A549 (cell line): ENCODE measurements around the gene SLC4A4. TPM values are rescaled to one million over a fixed set of nuclear protein-coding genes. Genes with fewer than 3 reads are reported as not detected.

ENCODE experiments used
- ATAC-seq, 2 experiments: fragments of 200-7000 bp in 1 of 2; fragments of >200 bp in 1 of 2; cut with Nextera tagmentation in 1 of 2; cut with Tn5 transposase in 1 of 2; 3 replicates each; pipeline versions ENCODE4 v1.8.0 to v1.9.1; 2018 to 2020; ENCODE audit warnings: mild to moderate bottlenecking in 1 of 2, moderate library complexity in 1 of 2
- CTCF ChIA-PET: fragments of 300-600 bp; sonication (Branson Sonifier 250); formaldehyde crosslinking; extraction: SDS; loops from one replicate; lab custom pipeline; 2021; ENCODE audit warnings: antibody characterized with exemption, inconsistent platforms; lab: Yijun Ruan, JAX
- POLR2A ChIA-PET: fragments of 350-600 bp; formaldehyde crosslinking; extraction: SDS; loops from one replicate; lab custom pipeline; 2021; ENCODE audit warnings: antibody characterized with exemption, inconsistent platforms; lab: Yijun Ruan, JAX
- DNase-seq, 2 experiments: peaks; one replicate each; pipeline versions ENCODE4 v3.0.0 to v3.0.0-alpha.2; 2011 to 2016; ENCODE audit warnings: low read depth in 1 of 2, low spot score in 1 of 2
- FAIRE-seq: peaks from 2 replicates; lab custom pipeline; 2011; peaks lifted over from hg19 to GRCh38; lab: Jason Lieb, UNC
- H3K27ac ChIP-seq, 2 experiments: fragments of >200 bp; sonication (Bioruptor Twin); formaldehyde crosslinking; 3 replicates each; pipeline ENCODE4 v1.5.1; 2016 to 2017
- H3K4me1 ChIP-seq: fragments of >200 bp; sonication (Bioruptor Twin); formaldehyde crosslinking; 3 replicates; pipeline ENCODE4 v1.6.1; 2016
- H3K4me2 ChIP-seq: fragments of >200 bp; sonication (Bioruptor Twin); formaldehyde crosslinking; 3 replicates; pipeline ENCODE4 v1.6.1; 2016
- H3K4me3 ChIP-seq: fragments of >200 bp; sonication (Bioruptor Twin); formaldehyde crosslinking; 3 replicates; pipeline ENCODE4 v1.5.1; 2016
- H3K9me3 ChIP-seq: fragments of >200 bp; sonication (Bioruptor Twin); formaldehyde crosslinking; 3 replicates; pipeline ENCODE4 v1.6.1; 2016
- BCL3 ChIP-seq: fragments of >200 bp; sonication (Bioruptor Twin); formaldehyde crosslinking; IDR thresholded peaks from 3 replicates; pipeline ENCODE4 v1.6.1; 2016
- BHLHE40 ChIP-seq: IDR thresholded peaks from 2 replicates; pipeline ENCODE4 v1.6.1; 2012; ENCODE audit warnings: low read depth, low read length, inconsistent platforms
- CBX8 ChIP-seq: fragments of 200-600 bp; sonication (generic); IDR thresholded peaks from 2 replicates; pipeline ENCODE4 v1.6.1; 2016
- CEBPB ChIP-seq, 2 experiments: fragments of >200 bp in 1 of 2; sonication (Bioruptor Twin) in 1 of 2; formaldehyde crosslinking in 1 of 2; IDR thresholded peaks; 2 replicates each; pipeline ENCODE4 v1.6.1; 2012 to 2016
- CHD4 ChIP-seq: fragments of 200-600 bp; sonication (generic); IDR thresholded peaks from 2 replicates; pipeline ENCODE4 v1.6.1; 2016; ENCODE audit warnings: antibody characterized with exemption, mild to moderate bottlenecking, borderline replicate concordance
- FOXS1 ChIP-seq: fragments of 250-450 bp; sonication (Bioruptor Pico); IDR thresholded peaks from 2 replicates; pipeline ENCODE4 v1.5.0; 2020; ENCODE audit warnings: mild to moderate bottlenecking, moderate library complexity
- GATA3 ChIP-seq: IDR thresholded peaks from 2 replicates; pipeline ENCODE4 v1.6.1; 2012; ENCODE audit warnings: borderline replicate concordance
- HDAC2 ChIP-seq: fragments of 200-600 bp; sonication (generic); IDR thresholded peaks from 2 replicates; pipeline ENCODE4 v1.6.1; 2016
- HMGXB4 ChIP-seq: fragments of 250-450 bp; sonication (Bioruptor Pico); IDR thresholded peaks from 2 replicates; pipeline ENCODE4 v1.5.0; 2021; ENCODE audit warnings: mild to moderate bottlenecking, moderate library complexity, borderline replicate concordance
- JUN ChIP-seq, 2 experiments: fragments of >200 bp; sonication (Bioruptor Twin); formaldehyde crosslinking; IDR thresholded peaks; 2 replicates in 1 of 2; 3 replicates in 1 of 2; pipeline ENCODE4 v1.6.1; 2016 to 2017
- JUNB ChIP-seq: fragments of >200 bp; sonication (Bioruptor Twin); formaldehyde crosslinking; IDR thresholded peaks from 2 replicates; pipeline ENCODE4 v1.6.1; 2016
- MYC ChIP-seq: IDR thresholded peaks from 2 replicates; pipeline ENCODE4 v1.6.1; 2012; ENCODE audit warnings: mild to moderate bottlenecking, inconsistent platforms, low read length, improper control_type of control experiment, borderline replicate concordance
- NFE2L2 ChIP-seq: fragments of 150-350 bp; conservative IDR thresholded peaks from 2 replicates; pipeline ENCODE4 v1.6.1; 2014; ENCODE audit warnings: low read length
- NPAS2 ChIP-seq: fragments of 250-450 bp; sonication (Bioruptor Pico); IDR thresholded peaks from 2 replicates; pipeline ENCODE4 v1.8.0; 2022; ENCODE audit warnings: mild to moderate bottlenecking, moderate library complexity, borderline replicate concordance
- NR3C1 ChIP-seq: fragments of >200 bp; sonication (Bioruptor Twin); formaldehyde crosslinking; IDR thresholded peaks from 3 replicates; pipeline ENCODE4 v1.6.1; 2017
- RARB ChIP-seq: fragments of 250-450 bp; sonication (Bioruptor Pico); IDR thresholded peaks from 2 replicates; pipeline ENCODE4 v1.8.0; 2021; ENCODE audit warnings: mild to moderate bottlenecking, moderate library complexity
- REST ChIP-seq: fragments of 200-600 bp; sonication (generic); IDR thresholded peaks from 2 replicates; pipeline ENCODE4 v1.6.1; 2016; ENCODE audit warnings: antibody characterized with exemption, mild to moderate bottlenecking, moderate library complexity
- RNF2 ChIP-seq: fragments of 200-600 bp; sonication (generic); IDR thresholded peaks from 2 replicates; pipeline ENCODE4 v1.6.1; 2016; ENCODE audit warnings: low read depth, mild to moderate bottlenecking, antibody characterized with exemption, moderate library complexity, borderline replicate concordance
- SMC3 ChIP-seq: fragments of >200 bp; sonication (Bioruptor Twin); formaldehyde crosslinking; IDR thresholded peaks from 3 replicates; pipeline ENCODE4 v1.6.1; 2018; ENCODE audit warnings: inconsistent platforms
- TP53 ChIP-seq: fragments of 250-450 bp; sonication (Bioruptor Pico); IDR thresholded peaks from 2 replicates; pipeline ENCODE4 v1.5.0; 2021; ENCODE audit warnings: mild to moderate bottlenecking, moderate library complexity
- USF2 ChIP-seq: fragments of 450-650 bp; IDR thresholded peaks from 2 replicates; pipeline ENCODE4 v1.6.1; 2014; ENCODE audit warnings: antibody characterized with exemption
- ZC3H11A ChIP-seq: fragments of 450-650 bp; IDR thresholded peaks from 2 replicates; pipeline ENCODE4 v1.6.1; 2014; ENCODE audit warnings: antibody characterized with exemption, mild to moderate bottlenecking
- WGBS: methylation state at CpG from one replicate; pipeline ENCODE4 v1.1.6; 2017; ENCODE audit errors: missing lambda C conversion rate; 5-methylcytosine and 5-hydroxymethylcytosine counted together
- polyA plus RNA-seq, 4 experiments: library from polyadenylated mRNA; depleted of rRNA in 3 of 4; stranded (reverse); fragments of >200 nt; fragmentation: RNase III in 1 of 4; extraction: RNeasy Plus Mini Kit Qiagen cat#74134 plus additional on column Dnase treatment in 1 of 4; gene quantifications; 2 replicates in 3 of 4; 3 replicates in 1 of 4; pipeline ENCODE4 v1.2.3, GENCODE V29; 2011 to 2017

The SLC4A4 gene
- polyA plus RNA-seq, 2 of the 4 experiments (the other 2 are of a cell fraction): 1.8 to 2.9 TPM

- TF ChIP-seq FOXS1 (CRISPR knock-in tag): no peak
- TF ChIP-seq GATA3: no peak
- no peak for TF ChIP-seq SMC3
- TF ChIP-seq NFE2L2: no peak
- TF ChIP-seq CEBPB (IDR thresholded peaks at IDR 0.05): no peak
These were observed 159.8 kb downstream of the SLC4A4 start (continued) for GRCh38 chr4:71498625-71499024.

- Histone ChIP-seq H3K4me2 (no peak overlapping the region), H3K9me3 (no peaks in the 10 kb centered on the region), H3K4me1 (no peaks in the 10 kb centered on the region), H3K27ac (no peak overlapping the region), H3K4me3 (no peak overlapping the region)
- CTCF ChIA-PET: no interaction called here
- TF ChIP-seq NPAS2 (CRISPR knock-in tag): no peak
- TF ChIP-seq BCL3: no peak
- TF ChIP-seq RNF2: no peak
- TF ChIP-seq HDAC2: no peak
- no peak for TF ChIP-seq JUN (IDR thresholded peaks at IDR 0.05)
- TF ChIP-seq JUNB: no peak
- no peak for TF ChIP-seq ZC3H11A
- no peak for TF ChIP-seq FOXS1 (CRISPR knock-in tag)
- TF ChIP-seq RARB (CRISPR knock-in tag): no peak
- no peak for TF ChIP-seq TP53 (CRISPR knock-in tag)
- no peak for TF ChIP-seq CHD4
- FAIRE-seq (no peak), ATAC-seq (no peak), DNase-seq (no peak)
- POLR2A ChIA-PET: no interaction called here
- WGBS: 93% methylated on average over 7 of the region's 7 CpGs
These were observed 163.2 kb downstream of the SLC4A4 start for GRCh38 chr4:71501992-71502391.

- H3K27ac ChIP-seq: no peak overlapping the region
- no peak for FAIRE-seq
- WGBS: 82% methylated on average over 2 of the region's 2 CpGs
- ChIA-PET CTCF (no interaction called here), POLR2A (no interaction called here)
- H3K4me3 ChIP-seq: no peak overlapping the region
- no peak for DNase-seq
- no peak overlapping the region for H3K4me2 ChIP-seq
- H3K9me3 ChIP-seq: no peaks in the 10 kb centered on the region
- no peak for ATAC-seq
- no peaks in the 10 kb centered on the region for H3K4me1 ChIP-seq
- no peak for TF ChIP-seq REST
- TF ChIP-seq BHLHE40: no peak
- TF ChIP-seq NR3C1: no peak
- no peak for TF ChIP-seq USF2
- TF ChIP-seq MYC: no peak
- no peak for TF ChIP-seq CEBPB (IDR thresholded peaks at IDR 0.05)
- no peak for TF ChIP-seq HMGXB4 (CRISPR knock-in tag)
- no peak for TF ChIP-seq GATA3
- TF ChIP-seq CBX8: no peak
- TF ChIP-seq, all 56 proteins: peak for 0
These were observed 179.6 kb downstream of the SLC4A4 start for GRCh38 chr4:71518283-71518989.
